Skin epidermis (tissue), 12 donors: ENCODE measurements around the gene CLCN1.
"Not testable (repeated sequence)": the region's sequence is repeated elsewhere in the genome, so short reads cannot be mapped to it uniquely, and the experiment has no call there.

Experiments used
- H3K27ac ChIP-seq, 21 experiments: fragments of 200-600 bp; sonication (generic) in 11 of 21; one replicate each; pipeline ENCODE4 v1.5.0; 2020; ENCODE audit warnings: mild to moderate bottlenecking in 3 of 21, inconsistent platforms in 2 of 21, moderate library complexity in 2 of 21
- H3K4me3 ChIP-seq, 7 experiments: fragments of 200-600 bp; sonication (generic) in 2 of 7; one replicate each; pipeline ENCODE4 v1.5.0; 2020; ENCODE audit warnings: inconsistent platforms in 2 of 7, mild to moderate bottlenecking in 2 of 7, moderate library complexity in 1 of 7

Gene CLCN1

GRCh38 chr7:143392427-143392826 is 76.5 kb downstream of the CLCN1 start:
- H3K27ac ChIP-seq: peak overlapping the region in 9 of 21 experiments; percentile 22 to 83 (median 56)
- H3K4me3 ChIP-seq: not testable (repeated sequence)

GRCh38 chr7:143392875-143393266 is 77.0 kb downstream of the CLCN1 start:
- H3K27ac ChIP-seq: no peak overlapping the region
- no peak overlapping the region for H3K4me3 ChIP-seq

DNA sequence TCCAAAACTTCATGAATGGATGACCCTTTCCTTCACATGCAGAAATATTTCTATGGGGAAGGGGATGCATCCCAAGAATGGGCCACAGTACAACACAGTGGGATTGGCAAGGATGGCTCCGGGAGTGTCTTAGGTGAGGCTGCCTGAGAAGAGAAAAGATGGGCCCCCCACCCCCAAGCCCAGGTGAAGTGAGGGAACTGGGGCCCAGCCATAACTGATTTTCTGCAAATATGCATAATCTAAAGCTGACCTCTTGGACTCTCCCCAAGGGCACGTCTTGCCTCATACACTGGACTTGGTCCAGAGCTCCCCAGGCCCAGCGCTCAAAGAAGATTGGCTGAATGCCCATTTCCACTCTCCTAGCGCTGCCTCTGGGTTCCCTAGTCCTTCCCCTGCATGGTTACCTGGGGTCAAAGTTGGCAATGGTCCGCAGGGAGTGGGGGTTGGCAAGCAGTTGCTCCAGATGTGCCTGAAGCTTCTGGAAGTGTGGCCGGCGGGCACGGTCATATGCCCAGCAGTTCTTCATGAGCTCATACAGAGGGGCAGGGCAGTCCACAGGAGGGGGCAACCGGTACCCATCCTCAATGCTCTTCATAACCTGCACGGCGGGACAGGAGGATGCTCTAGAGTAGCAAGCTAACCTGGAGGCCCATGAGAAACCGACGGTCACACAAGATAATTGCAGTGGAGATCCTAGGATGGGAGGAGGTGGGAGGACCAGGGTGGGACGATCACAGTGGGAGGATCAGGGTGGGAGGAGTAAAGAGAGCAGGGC is 77.5 kb downstream of the CLCN1 start:
- Histone ChIP-seq H3K27ac (no peak overlapping the region), H3K4me3 (no peak overlapping the region)

GRCh38 chr7:143394068-143394467 is 78.2 kb downstream of the CLCN1 start:
- Histone ChIP-seq H3K4me3 (no peak overlapping the region), H3K27ac (no peak overlapping the region)

- H3K27ac ChIP-seq: no peak overlapping the region
- H3K4me3 ChIP-seq: no peak overlapping the region
Observed at GRCh38 chr7:143394777-143395176, 78.9 kb downstream of the CLCN1 start.

- no peak overlapping the region for H3K27ac ChIP-seq
- no peak overlapping the region for H3K4me3 ChIP-seq
Observed at GRCh38 chr7:143395187-143396149, 79.6 kb downstream of the CLCN1 start.

DNA sequence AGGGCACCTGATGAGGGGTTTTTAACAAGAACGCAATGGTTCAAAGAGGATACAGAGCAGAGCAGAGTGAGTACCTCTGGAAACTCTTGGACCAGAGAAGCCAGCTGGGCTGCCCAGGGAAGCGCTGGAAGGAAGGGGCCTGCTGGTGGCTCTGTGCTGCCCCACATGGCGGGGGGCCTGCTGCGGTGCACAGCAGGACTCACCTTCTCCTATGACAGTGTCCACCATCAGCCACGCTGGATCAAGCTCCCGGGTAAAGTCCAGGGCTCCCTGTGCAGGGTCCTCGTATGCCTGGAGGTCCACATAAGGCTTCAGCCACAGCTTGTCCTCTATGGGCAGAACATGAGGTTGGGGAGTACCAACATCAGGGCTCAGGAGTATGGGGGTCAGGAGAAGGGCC is 80.3 kb downstream of the CLCN1 start:
- Histone ChIP-seq H3K4me3 (no peak overlapping the region), H3K27ac (no peak overlapping the region)

GRCh38 chr7:143396625-143397556 is 81.0 kb downstream of the CLCN1 start:
- H3K27ac ChIP-seq: no peak overlapping the region

GRCh38 chr7:143397710-143398530 is 82.0 kb downstream of the CLCN1 start:
- Histone ChIP-seq H3K27ac (no peak overlapping the region), H3K4me3 (no peak overlapping the region)

More at GRCh38 chr7:143396625-143397556, 81.0 kb downstream of the CLCN1 start:
- H3K4me3 ChIP-seq: no peak overlapping the region

DNA sequence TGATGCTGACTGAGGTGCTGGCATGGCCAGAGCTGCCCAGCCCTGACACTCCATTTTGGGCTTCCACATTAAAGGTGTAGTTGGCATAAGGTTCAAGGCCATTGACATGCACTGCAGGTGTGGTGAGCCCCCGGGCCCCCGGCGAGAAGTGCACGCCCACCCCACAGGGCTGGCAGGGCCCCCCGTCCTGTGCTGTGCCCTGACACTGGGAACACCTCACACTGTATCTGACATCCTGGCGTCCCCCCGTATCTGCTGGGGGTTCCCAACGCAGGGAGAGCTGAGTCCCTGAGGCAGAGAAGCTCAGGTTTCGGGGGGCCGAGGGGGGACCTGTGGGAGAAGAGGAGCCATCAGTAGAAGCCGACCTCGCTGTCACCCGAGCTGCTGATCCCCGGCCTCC is 82.7 kb downstream of the CLCN1 start:
- Histone ChIP-seq H3K27ac (no peak overlapping the region), H3K4me3 (no peak overlapping the region)

- no peak overlapping the region for H3K4me3 ChIP-seq
- no peak overlapping the region for H3K27ac ChIP-seq
Observed at GRCh38 chr7:143399151-143399550, 83.2 kb downstream of the CLCN1 start.

- H3K27ac ChIP-seq: no peak overlapping the region
Observed at GRCh38 chr7:143399642-143400041, 83.7 kb downstream of the CLCN1 start.

DNA sequence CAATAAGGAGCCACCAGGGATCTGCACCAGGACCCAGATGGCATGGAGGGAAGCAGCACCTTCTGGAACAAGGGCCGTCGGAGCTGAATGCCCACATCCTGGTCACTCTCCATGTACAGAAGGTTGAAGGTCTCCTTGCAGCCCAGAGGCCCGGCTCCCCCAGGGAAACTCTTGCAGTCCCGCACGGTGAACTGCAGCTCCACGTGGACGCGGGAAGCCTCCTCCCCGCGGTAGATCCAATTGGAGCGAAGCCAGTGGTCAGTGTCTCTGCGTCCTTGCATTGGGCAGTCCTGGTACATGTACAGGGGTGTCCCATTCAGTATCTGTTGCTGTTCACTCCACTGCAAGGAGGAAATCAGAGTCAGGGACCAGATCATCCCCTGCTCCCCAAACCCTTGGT is 85.4 kb downstream of the CLCN1 start:
- no peak overlapping the region for H3K4me3 ChIP-seq
- no peak overlapping the region for H3K27ac ChIP-seq

More at GRCh38 chr7:143399642-143400041, 83.7 kb downstream of the CLCN1 start:
- no peak overlapping the region for H3K4me3 ChIP-seq
